Measurements from ENCODE around the gene EPHA4.

EPHA4 gene

DNA sequence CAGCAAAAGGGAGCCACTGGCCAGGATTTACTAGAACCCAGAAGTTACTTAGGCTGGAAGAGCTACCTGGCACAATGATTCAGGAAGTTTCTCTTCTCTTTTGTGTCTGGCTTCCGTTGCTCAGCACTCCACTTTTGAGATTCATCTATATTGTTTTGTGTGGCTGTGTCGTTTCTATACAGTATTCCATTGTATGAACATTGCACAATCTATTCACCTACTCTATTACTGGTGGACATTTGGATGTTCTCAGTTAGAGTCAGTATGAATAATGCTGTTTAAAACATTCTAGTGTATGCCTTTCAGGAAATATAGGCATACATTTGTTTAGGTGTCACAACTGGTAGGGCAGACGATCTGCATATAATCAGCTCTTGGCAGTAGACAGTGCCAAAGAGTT, 36.3 kb upstream of the EPHA4 start:
- TF ChIP-seq EZH2phosphoT487 (IDR thresholded peaks at IDR 0.05; ENCODE audit: low read depth): no peak
- TF ChIP-seq, protein P1, sequence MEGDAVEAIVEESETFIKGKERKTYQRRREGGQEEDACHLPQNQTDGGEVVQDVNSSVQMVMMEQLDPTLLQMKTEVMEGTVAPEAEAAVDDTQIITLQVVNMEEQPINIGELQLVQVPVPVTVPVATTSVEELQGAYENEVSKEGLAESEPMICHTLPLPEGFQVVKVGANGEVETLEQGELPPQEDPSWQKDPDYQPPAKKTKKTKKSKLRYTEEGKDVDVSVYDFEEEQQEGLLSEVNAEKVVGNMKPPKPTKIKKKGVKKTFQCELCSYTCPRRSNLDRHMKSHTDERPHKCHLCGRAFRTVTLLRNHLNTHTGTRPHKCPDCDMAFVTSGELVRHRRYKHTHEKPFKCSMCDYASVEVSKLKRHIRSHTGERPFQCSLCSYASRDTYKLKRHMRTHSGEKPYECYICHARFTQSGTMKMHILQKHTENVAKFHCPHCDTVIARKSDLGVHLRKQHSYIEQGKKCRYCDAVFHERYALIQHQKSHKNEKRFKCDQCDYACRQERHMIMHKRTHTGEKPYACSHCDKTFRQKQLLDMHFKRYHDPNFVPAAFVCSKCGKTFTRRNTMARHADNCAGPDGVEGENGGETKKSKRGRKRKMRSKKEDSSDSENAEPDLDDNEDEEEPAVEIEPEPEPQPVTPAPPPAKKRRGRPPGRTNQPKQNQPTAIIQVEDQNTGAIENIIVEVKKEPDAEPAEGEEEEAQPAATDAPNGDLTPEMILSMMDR (IDR thresholded peaks at IDR 0.05; ENCODE audit: low read depth, low read length): no peak
- Histone ChIP-seq H3K79me2 (ENCODE audit: low read length) (no peaks in the 10 kb centered on the region), H2AFZ (ENCODE audit: low read depth, low read length) (no peak overlapping the region), H4K20me1 (ENCODE audit: insufficient read depth, low read length) (no peaks in the 10 kb centered on the region), H3K36me3 (replicated peaks; ENCODE audit: low read depth, low read length) (no peaks in the 10 kb centered on the region), H3K9me3 (ENCODE audit: insufficient read depth, low read length) (no peaks in the 10 kb centered on the region), H3K27ac (ENCODE audit: low read length) (no peak overlapping the region), H3K9ac (ENCODE audit: low read length) (no peak overlapping the region), H3K27me3 (ENCODE audit: low read depth, low read length) (no peaks in the 10 kb centered on the region), H3K4me2 (ENCODE audit: low read length) (no peak overlapping the region), H3K4me1 (ENCODE audit: low read length) (no peaks in the 10 kb centered on the region), H3K4me3 (ENCODE audit: low read length) (no peak overlapping the region)

DNA sequence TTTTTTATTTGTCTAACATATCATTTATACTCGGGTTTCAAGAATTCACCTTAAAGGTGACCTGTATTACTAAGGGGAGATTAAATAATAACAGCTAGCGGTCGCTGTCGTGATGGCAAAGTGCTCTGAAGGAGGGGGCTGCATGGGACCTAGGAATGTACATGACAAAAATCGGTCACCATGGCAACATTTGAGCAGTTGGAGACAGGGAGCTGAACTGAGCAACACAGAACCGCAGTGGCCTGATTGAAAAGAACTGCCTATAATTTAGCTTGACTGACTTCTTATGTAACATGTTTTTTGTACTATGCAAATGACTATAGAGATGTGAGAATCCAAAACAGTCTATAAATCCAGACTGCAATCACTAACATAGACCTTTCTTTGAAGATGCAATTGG, 34.3 kb upstream of the EPHA4 start:
- Histone ChIP-seq H3K27ac (ENCODE audit: low read length) (no peak overlapping the region), H3K4me2 (ENCODE audit: low read length) (no peak overlapping the region), H3K9ac (ENCODE audit: low read length) (no peak overlapping the region), H3K27me3 (ENCODE audit: low read depth, low read length) (no peaks in the 10 kb centered on the region), H3K4me1 (ENCODE audit: low read length) (no peaks in the 10 kb centered on the region), H3K36me3 (replicated peaks; ENCODE audit: low read depth, low read length) (no peaks in the 10 kb centered on the region), H2AFZ (ENCODE audit: low read depth, low read length) (no peak overlapping the region), H3K9me3 (ENCODE audit: insufficient read depth, low read length) (no peaks in the 10 kb centered on the region), H3K4me3 (ENCODE audit: low read length) (no peak overlapping the region), H3K79me2 (ENCODE audit: low read length) (no peaks in the 10 kb centered on the region), H4K20me1 (ENCODE audit: insufficient read depth, low read length) (no peaks in the 10 kb centered on the region)
- TF ChIP-seq EZH2phosphoT487 (IDR thresholded peaks at IDR 0.05; ENCODE audit: low read depth): no peak
- TF ChIP-seq, protein P1 (IDR thresholded peaks at IDR 0.05; ENCODE audit: low read depth, low read length): no peak

DNA sequence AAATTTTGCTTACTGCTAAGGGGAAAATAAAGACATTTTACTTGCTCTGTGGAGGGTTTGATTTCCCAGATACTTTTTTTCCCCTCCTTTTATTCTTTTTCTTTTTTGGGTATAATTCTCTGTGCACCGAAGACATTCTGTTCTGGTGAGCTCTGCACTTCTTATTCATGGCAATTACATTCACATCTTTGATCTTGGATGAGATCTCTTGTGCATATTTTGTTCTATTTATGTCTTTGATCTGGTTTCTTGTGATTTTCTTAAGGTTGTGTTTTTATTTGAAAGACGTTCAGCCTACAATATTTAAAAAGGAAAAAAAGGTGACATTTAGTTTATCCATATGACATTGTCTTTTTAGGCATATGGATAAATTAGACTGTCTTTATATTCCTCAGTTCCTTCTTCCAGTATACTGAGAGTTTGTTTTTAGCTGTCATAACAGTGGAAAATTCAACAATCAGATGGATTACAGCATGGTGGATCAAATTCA, 33.7 kb upstream of the EPHA4 start:
- TF ChIP-seq EZH2phosphoT487 (IDR thresholded peaks at IDR 0.05; ENCODE audit: low read depth): no peak
- TF ChIP-seq, protein P1 (IDR thresholded peaks at IDR 0.05; ENCODE audit: low read depth, low read length): no peak
- H3K4me2 ChIP-seq (ENCODE audit: low read length): no peak overlapping the region
- no peaks in the 10 kb centered on the region for H3K4me1 ChIP-seq (ENCODE audit: low read length)
- no peaks in the 10 kb centered on the region for H3K79me2 ChIP-seq (ENCODE audit: low read length)
- H3K4me3 ChIP-seq (ENCODE audit: low read length): no peak overlapping the region
- H2AFZ ChIP-seq (ENCODE audit: low read depth, low read length): no peak overlapping the region
- no peaks in the 10 kb centered on the region for H3K9me3 ChIP-seq (ENCODE audit: insufficient read depth, low read length)
- no peaks in the 10 kb centered on the region for H4K20me1 ChIP-seq (ENCODE audit: insufficient read depth, low read length)
- H3K36me3 ChIP-seq (replicated peaks; ENCODE audit: low read depth, low read length): no peaks in the 10 kb centered on the region
- H3K27me3 ChIP-seq (ENCODE audit: low read depth, low read length): no peaks in the 10 kb centered on the region
- no peak overlapping the region for H3K9ac ChIP-seq (ENCODE audit: low read length)
- H3K27ac ChIP-seq (ENCODE audit: low read length): no peak overlapping the region

DNA sequence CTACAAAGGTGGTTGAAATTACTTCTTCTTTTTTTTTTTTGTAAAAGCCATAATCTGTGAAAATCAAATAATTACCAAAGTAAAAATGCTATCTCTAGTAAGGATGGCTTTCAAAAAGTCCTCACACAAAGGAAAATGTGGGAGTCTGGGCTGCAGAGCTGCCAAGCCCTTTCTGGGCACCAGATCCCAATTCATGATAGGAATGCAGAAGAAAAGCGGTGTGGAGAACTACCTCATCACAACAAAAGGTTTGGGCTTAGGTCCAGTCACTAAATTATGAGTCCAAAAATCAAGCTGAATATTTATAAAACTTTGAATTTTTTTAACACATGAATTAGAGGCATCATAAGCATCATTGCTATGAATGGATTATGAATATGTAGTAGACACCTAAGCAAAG, 30.8 kb upstream of the EPHA4 start:
- Histone ChIP-seq H2AFZ (ENCODE audit: low read depth, low read length) (no peak overlapping the region), H3K79me2 (ENCODE audit: low read length) (no peaks in the 10 kb centered on the region), H3K9ac (ENCODE audit: low read length) (no peak overlapping the region), H4K20me1 (ENCODE audit: insufficient read depth, low read length) (no peaks in the 10 kb centered on the region), H3K4me1 (ENCODE audit: low read length) (no peaks in the 10 kb centered on the region), H3K4me3 (ENCODE audit: low read length) (no peak overlapping the region), H3K4me2 (ENCODE audit: low read length) (no peak overlapping the region), H3K9me3 (ENCODE audit: insufficient read depth, low read length) (no peaks in the 10 kb centered on the region), H3K27me3 (ENCODE audit: low read depth, low read length) (no peaks in the 10 kb centered on the region), H3K27ac (ENCODE audit: low read length) (no peak overlapping the region), H3K36me3 (replicated peaks; ENCODE audit: low read depth, low read length) (no peaks in the 10 kb centered on the region)
- TF ChIP-seq, protein P1 (IDR thresholded peaks at IDR 0.05; ENCODE audit: low read depth, low read length): no peak
- no peak for TF ChIP-seq EZH2phosphoT487 (IDR thresholded peaks at IDR 0.05; ENCODE audit: low read depth)
